ENCODE data around the gene IL12RB1.

The IL12RB1 gene

DNA sequence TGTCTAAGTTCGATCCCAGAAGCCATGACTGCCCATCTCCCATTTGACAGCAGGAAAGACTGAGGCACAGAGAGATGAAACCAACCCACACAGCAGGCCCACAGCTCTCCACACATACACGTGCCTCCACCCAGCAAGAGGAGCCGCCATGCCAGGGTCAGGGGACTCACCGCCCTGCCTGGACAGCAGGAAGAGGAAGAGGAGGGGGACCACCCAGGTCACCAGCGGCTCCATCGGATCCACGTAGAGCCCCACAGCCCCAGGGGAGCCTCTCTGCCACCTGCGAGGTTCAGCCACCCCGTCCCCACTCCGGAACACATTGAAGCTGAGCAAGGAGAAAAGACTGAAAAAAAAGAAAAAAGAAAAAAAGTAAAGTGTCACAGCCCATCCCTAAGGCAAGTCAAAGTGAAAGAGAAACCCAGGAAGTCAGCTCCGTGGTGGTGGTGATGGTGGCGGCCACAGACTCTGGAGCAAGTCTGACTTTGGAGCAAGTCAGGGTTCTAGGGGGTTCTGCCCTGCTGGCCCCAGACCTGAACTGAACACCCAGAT, at the start of gene IL12RB1:
IL12RB1 (minus strand) TSS at position 345 of the 549 bp plus-strand sequence; CDS start at position 234, 111 bp downstream.
- no peak for DNase-seq

DNA sequence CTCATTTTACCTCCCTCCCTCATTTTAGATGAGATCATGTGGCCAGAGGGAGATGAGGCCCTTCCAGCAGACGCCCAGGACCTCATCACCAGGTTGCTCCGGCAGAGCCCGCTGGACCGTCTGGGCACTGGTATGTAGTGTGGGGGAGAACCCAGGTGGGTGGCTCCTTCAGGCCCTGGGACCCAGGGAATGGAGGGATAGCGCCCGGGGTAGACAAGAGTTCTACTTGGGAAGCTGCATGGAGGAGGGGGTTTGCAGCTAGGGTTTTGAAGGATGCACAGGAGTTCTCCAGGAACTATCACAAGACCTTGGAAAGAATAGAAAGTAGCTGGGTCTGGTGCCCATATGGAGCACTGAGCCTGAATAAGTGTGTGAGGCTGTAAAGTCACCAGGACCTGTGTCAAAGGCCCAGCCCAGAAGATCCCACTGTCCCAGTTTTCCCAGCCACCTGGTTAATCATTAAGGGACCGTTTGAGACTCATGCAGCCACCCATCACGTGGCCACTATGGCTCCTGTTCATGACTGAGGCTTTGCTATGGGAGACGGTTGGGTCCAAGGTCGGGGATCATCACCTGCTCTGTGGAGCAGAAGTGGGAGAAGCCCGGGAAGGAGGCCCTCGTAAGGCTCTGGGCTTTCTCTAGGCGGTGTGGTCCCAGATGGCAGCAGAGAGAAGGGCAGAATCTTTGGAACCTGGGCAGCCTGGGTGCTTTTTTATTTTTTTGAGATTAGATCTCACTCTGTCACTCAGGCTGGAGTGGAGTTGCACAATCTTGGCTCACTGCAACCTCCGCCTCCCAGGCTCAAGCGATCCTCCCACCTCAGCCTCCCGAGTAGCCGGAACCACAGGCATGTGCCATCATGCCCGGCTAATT, 49.2 kb upstream of the IL12RB1 start:
- no peak for DNase-seq

DNA sequence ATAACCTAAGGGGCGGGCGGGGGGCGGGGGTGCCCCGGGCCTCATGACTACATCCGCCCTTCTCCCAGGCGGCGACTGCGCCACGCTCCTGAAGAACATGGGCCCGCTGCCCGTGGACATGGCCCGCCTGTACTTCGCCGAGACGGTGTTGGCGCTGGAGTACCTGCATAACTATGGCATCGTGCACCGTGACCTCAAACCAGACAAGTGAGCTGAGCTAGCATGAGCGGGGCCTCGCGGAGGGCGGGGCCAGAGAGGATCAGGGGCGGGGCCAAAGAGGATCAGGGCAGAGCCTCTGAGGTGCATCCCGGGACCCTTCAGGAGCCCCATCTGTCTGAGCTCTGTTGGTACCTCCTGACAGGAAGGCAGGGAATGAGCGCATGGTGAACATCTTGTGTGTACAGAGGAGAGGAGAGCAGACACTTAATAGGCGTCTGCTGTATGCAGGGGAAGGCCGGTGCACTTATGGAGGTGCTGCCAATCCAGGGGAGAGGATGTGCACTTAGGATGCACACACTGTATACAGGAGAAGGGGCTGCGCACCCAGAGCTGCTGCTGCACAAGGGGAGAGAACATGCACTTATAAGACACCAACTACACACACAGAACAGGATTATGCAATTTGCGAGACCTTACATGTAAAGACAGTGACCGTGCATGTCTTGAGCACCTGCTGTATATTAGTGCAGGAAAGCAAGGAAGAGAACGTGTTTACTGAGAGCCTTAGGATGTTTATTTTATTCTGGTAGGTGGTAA, 45.3 kb upstream of the IL12RB1 start:
- DNase-seq = no peak

DNA sequence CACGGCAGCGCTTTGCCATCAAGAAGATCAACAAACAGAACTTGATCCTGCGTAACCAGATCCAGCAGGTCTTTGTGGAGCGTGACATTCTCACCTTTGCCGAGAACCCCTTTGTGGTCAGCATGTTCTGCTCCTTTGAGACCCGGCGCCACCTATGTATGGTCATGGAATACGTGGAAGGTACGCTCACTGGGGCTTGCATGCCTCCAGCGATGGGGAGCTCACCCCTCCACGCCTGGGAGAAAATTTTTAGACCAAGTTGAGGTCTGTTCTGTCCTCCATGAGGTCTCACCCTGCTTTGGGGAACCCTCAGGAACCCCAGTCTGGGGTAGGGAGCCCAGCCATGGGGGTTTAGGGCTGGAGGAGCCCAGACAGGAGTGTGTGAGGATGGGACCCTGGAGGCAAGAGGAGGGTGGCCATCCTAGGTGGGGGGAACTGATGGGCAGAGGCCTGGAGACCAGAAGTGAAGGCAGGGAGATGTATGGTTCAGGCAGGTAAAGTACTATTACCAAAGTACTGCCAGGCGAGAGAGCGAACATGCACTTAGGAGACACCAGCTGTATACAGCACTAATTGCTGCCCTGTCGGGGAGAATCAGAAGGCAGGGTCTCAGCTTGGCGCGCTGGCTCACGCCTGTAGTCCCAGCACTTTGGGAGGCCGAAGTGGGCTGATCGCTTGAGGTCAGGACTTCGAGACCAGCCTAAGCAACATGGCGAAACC, 43.9 kb upstream of the IL12RB1 start:
- DNase-seq = no peak

DNA sequence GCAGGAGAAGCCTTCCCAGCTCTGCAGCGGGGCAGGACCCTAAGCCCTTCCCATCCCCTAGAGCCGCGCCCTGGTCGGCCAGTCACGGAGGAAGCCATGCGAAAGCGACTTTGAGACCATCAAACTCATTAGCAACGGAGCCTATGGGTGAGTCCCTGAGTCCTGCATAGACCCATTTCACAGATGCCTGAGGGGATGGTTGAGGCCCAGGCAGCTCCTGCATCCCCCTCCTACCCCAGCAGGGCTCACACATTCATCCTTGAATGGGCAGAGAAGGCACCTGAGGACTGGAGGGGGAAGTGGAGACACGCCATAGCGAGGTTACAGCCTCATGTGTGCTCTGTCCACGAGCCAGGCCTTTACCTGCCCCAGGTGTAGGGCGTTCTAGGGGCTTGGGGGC, 42.1 kb upstream of the IL12RB1 start:
- DNase-seq = no peak

DNA sequence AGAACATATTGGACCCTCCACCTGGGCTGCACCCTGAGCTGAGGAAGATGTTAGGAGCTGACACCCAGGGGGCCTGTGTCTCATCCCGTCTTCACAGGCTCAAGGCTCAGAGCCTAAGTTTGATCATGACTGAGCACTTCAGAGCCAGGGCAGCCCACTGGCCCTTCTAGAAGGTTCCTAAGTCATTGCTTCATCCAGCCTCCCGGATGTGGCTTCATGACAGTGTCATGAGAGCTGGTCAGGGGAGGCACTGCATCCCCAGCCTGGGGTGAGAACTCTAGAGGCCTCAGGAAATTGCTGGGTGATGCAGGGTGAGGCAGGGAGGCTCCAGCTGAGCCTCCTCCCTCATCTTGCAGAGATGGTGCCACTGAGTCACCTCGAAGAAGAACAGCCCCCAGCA, 41.3 kb upstream of the IL12RB1 start:
- DNase-seq = no peak

DNA sequence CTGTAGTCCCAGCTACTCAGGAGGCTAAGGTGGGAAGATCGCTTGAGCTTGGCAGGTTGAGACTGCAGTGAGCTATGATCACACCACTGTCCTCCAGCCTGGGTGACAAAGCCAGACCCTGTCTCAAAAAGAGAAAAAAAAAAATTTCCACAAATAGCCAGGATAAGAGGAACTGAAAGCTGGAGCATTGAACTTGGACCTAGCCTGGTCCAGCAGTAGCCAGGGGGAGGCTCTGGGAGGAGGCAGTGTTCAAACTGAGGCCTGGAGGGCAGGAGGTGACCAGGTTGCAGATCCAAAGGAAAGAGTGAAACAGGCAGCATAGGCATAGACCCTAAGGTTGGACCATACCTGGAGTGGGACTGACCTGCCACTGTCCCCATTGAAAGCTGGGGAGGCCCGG, 39.4 kb upstream of the IL12RB1 start:
- DNase-seq = no peak

DNA sequence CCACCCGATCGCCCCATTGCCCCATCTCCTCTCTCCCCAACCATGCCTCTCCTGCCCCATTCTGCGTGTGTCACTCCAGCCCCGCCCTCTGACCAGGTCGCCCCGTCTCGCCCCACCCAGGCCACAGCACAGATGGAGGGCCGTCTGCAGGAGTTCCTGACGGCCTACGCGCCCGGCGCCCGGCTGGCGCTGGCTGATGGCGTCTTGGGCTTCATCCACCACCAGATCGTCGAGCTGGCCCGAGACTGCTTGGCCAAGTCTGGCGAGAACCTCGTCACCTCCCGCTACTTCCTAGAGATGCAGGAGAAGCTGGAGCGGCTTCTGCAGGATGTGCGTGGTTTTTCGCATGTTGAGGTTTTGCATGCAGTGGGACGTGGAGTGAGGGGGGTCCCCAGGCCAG, 37.1 kb upstream of the IL12RB1 start:
- no peak for DNase-seq

DNA sequence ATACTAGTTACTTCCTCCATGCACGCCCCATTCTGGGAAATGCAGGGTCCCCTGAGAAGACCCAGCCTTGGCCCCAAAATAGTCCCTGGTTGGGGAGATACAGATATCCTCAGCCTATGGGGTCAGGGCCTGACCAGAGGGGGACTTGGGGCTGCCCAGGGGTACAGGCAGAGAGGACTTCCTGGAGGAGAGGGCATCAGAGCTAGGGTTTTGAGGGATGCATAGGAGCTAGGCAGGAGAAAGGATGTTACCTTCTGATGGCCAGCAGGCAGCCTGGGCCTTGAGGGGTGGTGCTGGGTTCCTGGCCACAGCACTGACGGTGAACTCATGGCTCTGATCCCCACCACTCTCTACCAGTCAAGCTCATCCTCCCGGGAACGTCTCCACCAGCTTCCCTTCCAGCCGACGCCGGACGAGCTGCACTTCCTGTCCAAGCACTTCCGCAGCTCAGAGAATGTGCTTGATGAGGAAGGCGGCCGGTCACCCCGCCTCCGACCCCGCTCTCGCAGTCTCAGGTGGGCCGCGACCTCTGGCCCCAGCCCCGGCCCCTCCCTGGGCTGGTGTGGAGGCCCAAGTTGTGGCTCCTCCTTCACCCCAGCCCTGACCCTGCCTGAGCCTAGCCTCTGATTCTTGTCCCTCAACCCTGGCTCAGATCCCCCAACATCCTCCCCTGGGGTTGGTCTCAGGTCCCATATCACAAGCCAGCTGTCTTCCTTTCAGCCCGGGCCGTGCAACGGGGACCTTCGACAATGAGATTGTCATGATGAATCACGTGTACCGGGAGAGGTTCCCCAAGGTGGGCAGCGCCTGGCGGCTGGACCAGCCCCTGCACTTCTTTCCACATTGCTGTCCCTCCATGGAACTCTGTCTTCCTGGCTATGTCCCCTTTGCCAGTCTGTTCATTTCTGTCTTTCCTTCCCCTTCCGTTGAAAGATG, 36.4 kb upstream of the IL12RB1 start:
- no peak for DNase-seq

DNA sequence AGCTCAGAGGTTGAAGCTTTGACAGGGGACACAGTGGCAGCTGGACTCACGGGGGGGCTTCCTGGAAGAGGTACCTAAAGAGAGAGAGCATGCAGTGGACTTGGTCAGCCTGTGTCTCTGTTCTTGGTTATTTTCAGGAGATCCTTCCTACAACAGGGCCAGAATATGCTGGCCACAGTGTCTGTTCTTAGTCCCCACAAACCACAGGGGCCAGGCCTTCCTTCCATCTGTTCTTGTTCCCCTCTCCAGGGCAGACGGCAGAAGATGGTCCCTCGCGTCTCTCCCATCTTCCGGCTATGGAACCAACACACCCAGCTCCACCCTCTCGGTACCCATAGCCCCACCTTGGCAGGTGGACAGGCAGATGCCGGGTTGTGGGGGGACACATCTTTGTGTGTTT, 35.7 kb upstream of the IL12RB1 start:
- no peak for DNase-seq

DNA sequence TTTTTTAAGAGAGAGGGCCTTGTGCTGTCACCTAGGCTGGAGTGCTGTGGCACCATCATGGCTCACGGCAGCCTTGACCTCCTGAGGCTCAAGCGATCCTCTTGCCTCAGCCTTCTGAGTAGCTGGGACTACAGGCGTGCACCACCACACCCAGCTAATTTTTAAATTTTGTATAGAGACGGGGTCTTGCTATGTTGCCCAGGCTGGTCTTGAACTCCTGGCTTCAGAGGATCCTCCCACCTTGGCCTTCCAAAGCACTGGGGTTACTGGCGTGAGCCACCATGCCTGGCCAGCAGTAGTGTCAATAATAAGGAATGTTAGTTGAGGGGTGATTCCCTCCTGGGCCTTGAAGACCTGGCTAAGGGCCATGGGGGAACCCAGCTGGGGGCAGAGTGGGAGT, 34.4 kb upstream of the IL12RB1 start:
- no peak for DNase-seq

DNA sequence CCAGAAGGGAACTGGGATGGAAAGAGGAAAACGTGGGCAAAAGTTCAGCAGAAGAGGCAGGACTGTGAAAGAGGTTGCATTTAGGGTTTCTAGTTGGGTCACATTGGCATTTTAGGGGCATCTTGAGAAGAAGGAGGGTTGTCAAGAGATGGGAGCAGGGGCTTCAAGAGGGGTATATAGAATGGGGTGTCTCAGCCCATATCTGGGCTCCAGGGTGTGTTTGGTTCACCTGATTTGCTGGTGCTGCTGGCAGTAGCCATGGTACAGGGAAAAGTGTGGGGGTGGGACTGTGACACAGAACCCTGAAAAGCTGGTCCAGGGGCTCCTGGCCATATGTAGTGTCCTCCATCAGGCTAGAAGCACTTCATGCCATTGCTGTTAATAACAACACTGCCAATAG, 33.4 kb upstream of the IL12RB1 start:
- no peak for DNase-seq

DNA sequence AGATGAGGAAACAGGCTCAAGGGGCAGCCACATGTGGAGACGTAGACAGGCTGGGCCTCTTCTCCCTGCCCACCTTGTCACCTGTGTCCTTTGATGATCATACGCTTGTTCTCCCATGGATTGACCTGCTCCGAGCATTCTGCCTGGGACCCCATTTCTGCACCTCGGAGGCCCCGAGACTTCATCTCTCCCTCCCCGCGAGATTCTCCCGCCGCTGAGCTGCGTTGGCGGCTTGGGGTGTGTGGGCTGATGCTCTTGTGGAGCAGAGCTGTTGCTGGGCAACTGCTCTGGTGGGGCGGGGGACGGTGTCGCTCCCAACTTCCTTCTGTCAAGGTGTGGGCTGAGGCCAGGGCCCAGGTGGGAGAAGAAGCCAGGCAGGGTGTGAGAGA, 33.0 kb upstream of the IL12RB1 start:
- no peak for DNase-seq

DNA sequence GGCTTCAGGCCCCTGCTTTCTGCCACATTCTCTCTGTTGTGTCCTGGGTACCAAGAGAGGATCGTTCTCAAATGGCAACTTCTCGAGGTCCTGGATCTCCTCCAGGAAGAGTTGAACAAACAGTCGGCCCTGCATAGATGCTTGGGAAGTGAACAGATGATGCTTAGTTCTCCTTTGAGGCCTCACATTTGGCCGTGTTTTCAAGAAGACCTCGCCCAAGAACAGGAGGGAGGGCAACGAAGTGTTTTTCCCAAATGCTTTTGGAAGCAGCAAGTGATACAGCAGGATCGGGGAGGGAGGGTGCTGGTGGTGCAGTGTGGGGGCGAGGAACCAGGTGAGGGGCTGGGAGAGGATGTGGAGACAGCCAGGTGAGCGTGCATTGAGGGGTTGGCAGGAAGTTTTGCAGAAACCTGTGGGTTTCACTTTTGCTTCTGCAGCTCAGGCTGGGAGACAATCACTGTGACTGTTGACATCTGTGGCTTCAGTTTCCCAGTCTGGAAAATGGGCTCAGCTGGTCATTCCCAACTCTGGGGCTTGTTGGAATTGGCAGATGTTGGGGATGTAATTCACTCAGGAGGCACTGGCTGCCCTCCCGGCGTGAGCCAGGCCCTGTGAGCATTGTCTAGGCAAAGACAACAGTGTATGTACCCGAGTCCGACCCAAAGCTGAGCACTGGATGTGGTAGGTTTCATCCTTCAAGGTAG, 32.4 kb upstream of the IL12RB1 start:
- no peak for DNase-seq

DNA sequence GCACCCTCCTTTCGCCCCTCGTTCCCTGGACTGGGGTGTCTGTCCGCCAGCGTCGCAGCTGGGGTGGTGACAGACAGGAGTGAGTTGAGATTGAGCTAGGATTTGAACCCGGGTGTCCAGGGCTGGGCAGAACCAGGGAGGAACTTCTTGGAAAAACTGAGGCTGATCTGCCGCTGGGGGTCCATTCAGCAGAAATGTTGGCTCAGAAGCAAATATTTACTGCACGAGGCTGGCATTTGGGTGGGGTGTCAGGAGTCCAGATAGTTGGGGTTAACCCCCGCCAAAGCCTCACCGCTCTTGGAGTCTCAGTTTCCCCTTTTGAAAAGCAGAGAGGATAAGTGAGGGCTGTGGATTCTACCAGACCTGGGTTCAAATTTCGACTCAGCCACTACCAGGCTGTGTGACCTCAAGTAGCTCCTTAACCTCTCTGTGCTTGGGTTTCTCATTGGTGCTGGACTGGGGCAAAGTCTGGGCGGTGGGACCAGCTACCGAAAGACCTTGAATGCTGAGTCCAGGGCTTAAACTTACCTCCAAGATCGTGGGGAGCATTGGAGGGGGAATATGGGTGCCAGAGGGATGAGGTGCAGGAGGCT, 31.8 kb upstream of the IL12RB1 start:
- no peak for DNase-seq

DNA sequence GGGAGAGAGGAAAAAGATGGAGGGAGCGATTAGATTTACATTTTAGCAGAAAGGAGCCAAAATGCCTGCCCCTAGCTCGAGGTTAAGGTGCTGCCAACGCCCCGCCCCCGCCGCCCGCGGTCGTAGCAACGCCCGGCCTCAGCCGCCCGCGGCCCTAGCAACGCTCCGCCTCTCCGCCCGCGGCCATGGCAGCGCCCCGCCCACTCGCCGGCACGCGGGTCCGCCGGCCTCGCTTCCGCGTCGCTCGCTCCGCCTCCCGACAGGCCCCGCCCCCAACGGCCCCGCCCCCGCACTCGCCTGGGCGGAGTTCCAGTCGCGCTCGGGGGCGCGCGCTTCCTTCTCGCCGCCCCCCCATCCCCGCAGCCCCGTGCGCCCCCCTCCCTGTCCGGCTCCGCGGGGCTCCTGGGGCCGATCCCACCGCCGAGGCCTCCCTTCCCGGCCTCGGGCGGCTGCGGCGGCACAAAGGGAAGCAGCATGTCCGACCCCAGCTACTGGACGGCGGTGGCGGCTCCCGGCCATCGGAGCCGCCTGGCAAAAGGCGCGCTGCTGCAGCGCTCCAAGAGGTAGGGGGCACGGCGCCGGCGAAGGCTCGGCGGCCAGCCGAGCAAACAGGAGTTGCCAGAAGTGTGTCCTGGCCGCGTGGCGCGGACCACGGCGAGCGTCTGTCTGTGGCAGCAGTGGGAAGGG, 31.1 kb upstream of the IL12RB1 start:
- DNase-seq = no peak

DNA sequence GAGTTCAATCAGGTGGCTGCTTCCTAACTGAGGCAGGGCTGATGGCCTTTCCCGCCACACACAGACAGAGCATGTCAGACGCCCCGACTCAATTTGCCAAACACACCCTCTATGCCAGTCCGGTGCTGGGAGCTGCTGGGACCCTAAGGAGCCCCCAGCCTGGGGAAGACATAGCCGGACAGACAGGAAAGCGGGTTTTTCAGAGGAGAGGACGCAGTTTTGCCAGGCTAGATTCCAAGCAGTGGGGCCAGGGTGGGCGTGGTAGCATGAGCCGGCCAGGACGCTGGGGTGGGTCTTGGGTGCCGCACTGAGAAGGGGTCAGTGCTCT, 30.6 kb upstream of the IL12RB1 start:
- DNase-seq = no peak

DNA sequence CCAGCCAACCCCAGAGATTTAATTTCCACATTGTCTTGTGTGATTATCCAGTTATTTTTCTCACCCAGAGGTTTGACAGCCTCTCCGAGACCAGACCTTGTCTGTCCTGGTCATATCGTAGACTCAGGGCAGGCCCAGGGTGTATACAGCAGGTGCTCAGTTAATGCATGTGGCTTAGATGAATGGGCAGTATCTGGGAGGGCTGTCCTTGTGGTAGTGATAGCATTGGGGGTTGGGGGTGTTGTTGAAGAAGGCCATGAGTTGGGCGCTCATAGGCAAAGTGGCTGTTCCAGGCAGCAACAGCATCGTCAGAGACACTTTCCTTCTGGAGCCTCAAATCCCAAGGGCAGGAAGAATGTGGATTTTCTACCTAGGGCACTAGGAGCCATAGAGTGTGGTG, 27.7 kb upstream of the IL12RB1 start:
- DNase-seq = no peak

DNA sequence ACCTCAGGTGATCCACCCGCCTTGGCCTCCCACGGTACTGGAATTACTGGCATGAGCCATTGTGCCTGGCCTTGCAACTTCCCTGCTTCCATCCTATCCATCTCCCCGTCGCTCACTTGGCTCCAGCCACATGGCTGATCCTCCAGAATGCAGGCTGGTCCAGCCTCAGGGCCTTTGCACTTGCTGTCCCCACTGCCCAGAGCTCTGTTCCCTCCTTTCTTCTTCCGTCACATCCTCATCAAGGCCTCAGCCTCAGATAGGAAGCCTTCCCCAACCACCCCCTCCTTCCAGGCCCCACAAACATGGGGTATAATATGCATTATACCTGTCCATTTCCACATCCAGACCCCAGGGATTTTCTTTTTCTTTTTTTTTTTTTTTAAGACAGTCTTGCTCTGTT, 27.1 kb upstream of the IL12RB1 start:
- no peak for DNase-seq

DNA sequence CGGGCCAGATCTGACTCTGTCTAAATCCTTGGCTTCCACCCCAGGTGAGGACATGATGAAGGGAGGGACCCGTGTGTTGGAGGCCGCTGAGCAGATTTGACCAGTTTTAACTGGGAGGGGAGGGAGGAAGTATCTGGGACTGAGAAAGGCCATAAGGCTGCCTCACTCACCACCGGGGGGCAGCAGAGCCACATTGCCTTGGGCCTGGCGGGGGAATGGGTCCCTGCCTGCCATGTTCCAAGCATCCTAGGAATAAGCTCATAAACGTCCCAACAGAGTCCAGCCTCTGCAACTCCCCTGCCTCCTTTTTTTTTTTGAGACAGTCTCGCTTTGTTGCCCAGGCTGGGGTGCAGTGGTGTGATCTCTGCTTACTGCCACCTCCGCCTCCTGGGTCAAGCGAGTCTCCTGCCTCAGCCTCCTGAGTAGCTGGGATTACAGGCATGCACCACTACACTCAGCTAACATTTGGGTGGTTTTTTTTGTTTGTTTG, 26.3 kb upstream of the IL12RB1 start:
- no peak for DNase-seq

Data from NCI-H187 treated with DMSO at 0.1 percent for 48 hours (cell line).